ENCODE data around the gene ZNF574.
A peak's percentile ranks its signal among the peaks of the same experiment; 100 is the strongest.

ZNF574 gene

GRCh38 chr19:42109896-42110295 is 33.9 kb downstream of the ZNF574 start:
- DNase-seq: peak; percentile 74

DNA sequence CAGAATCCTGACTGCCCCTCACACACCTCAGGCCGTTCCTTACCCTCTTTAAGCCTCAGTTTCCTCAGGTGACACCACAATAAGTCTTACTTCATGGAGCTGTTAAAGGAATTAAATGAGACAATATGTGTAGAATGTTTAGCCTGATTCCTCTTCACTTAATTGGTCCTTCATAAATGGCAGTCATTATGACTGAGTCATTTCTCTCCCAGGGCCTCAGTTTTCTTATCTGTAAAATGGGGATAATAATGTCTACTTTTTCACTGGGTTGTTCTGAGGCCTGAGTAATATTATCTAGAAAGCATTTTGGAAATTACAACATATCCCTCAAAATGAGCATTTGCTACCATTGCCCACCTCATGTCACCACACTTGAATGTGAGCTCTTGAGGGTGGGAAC is 34.7 kb downstream of the ZNF574 start:
- no peak for DNase-seq

DNA sequence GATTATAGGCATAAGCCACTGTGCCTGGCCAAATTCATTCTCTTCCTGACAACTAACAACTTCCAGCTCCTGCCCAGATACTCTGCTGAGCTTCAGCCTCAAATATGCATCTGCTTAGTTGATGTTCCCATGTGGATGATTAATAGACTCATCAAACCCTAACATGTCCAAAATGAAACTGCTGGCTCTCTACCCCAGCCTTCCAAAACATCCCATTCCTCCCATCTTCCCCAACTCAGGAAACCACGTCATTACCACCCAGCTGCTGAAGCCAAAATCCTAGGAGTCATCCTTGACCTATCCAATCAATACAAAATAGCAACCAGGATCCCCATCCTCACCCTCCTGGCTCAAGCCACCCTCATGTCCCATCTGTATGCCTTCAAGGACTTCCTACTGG is 35.4 kb downstream of the ZNF574 start:
- DNase-seq: peak; percentile 76

DNA sequence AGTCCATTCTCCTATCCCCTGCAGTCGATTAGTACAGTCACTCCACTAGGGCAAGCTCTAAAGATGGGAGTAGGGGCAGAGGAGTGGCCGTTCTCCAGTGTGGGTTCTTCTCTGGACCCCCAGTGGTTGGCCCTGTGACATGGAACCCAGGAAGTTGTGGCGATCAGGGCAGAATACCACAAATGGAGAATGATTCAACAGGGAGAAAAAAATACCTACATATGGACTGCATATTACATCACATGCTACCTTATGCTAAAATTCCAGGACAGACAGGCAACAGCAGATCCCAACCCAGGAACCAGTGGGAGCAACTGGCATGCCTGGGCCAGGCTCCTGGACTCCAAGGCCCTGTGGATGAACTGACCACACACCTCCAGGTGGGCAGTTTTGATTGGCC is 35.8 kb downstream of the ZNF574 start:
- peak; percentile 83 for DNase-seq

GRCh38 chr19:42113641-42114348 is 37.8 kb downstream of the ZNF574 start:
- peak; percentile 100 for DNase-seq

GRCh38 chr19:42114412-42114811 is 38.4 kb downstream of the ZNF574 start:
- DNase-seq: no peak

DNA sequence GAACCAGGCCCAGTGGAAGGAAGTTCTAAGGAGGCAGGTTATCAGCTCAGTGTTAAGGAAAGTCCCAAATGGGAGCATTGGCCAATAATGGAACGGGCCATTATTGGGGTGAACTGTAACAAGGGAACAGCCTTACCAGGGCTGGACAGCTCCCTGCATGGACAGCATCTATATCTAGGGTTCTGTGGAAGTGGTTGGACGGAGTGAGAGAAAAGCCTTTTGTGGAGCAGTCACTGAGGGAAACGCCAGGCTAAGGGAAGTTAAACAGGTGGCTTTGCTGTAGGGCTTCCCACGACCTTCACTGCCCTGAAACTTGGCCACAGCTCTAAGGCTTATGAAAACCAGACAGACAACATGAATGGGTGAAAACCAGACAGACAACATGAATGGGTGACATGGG is 39.3 kb downstream of the ZNF574 start:
- DNase-seq: no peak

DNA sequence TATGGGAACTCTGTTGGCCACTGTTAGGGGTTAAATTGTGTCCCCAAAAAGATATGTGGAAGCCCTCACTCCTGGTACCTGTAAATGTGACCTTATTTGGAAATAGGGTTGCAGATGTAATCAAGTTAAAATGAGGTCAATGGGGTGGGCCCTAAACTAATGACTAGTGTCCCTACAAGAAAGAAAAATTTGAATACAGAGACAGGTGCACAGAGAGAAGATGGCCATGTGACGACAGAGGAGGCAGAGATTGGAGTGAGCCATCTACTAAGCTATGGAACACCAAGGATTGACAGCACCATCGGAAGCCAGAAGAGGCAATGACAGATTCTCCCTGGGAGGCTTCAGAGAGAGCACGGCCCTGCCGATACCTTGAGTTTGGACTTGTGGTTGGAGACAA is 39.7 kb downstream of the ZNF574 start:
- DNase-seq: no peak

DNA sequence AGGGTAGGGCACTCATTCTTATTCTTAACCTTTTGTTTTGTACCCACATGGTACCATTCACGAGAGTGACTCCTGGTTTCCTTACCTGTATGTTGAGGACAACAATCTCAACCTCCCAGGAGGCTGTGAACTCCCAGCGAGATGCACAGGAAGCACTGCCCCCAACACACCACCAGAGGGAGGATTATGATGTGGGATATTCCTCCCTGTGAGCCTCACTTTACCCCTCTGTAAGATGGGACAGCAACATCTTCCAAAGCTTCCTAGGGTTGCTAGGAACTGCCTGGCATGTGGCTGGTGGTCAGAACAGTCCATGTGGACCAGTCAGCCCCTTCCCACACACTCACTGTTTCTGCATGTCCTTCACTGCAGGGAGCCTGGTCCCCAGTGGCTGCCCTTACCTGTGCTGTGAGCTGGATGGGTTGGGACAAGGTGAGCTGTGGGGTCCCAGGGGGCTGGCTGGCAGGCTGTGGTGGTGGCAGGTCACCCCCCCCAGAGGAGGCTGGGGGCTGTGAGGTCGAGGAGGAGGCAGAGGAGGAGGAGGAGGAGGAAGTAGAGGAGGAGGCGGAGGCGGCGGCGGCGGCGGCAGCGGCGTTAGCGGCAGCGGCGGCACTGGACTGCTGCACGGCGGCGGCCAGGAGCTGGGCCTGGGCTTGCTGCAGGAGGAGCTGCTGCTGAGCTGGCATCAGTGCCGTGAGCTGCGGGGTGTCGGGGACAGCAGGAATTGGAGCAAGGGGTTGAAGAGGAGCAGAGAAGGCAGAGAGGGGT is 40.5 kb downstream of the ZNF574 start:
- DNase-seq: no peak

- no peak for DNase-seq
Measured at GRCh38 chr19:42117076-42117475, 41.1 kb downstream of the ZNF574 start.

DNA sequence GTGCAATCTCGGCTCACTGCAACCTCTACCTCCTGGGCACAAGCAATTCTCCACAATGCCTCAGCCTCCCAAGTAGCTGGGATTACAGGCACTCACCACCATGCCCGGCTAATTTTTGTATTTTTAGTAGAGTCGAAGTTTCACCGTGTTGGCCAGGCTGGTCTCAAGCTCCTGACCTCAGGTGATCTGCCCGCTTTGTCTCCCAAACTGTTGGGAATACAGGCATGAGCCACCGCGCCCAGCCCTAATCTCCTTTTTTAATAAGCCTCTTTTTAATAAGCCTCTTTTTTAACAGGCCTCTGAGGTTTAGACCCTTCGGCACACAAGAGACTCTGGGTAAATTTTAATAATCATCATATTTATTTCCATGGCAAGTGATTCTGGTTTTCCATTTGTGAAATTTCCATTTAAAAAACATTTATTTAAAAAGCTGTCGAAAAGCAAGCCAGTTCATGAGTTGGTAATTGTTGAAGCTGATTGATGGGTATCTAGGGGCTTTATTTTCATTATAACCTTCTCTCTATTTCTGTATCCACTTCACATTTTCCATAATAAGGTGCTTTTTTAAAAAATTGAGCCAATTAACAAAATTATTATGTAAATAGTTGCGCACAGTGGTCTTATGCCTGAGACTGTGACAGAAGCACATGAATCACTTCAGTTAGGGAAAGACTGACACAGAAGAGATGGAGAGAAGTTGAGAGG is 44.5 kb downstream of the ZNF574 start:
- DNase-seq: no peak

DNA sequence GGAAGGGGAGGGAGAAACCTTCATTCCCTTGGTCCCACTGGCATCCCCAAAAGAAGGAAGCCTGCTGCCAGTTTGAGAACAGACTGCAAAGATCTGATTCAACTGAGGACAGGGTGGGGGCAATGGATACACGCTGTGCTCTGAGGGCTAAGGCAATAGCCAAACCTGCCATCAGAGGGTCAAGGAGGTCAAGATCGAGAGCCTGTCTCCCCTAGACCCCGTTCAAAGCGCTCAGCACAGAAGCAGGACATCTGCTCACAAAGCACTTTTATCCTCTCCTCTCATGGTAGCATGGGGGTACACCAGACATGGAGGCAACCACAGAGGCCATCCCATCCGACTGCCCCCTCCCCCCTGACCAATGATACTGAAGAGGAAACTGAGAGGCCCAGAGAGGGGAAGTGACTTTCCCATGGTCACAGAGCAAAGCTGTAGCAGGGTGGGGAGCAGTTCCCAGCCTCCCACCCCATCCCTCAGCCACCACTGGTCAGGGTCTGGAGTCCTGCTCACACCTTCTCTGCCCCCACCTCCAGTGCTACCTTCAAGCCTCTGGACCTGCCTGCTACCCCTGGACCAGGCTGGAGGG is 45.2 kb downstream of the ZNF574 start:
- DNase-seq: no peak

- DNase-seq: peak; percentile 98
Measured at GRCh38 chr19:42121656-42122069, 45.7 kb downstream of the ZNF574 start.

DNA sequence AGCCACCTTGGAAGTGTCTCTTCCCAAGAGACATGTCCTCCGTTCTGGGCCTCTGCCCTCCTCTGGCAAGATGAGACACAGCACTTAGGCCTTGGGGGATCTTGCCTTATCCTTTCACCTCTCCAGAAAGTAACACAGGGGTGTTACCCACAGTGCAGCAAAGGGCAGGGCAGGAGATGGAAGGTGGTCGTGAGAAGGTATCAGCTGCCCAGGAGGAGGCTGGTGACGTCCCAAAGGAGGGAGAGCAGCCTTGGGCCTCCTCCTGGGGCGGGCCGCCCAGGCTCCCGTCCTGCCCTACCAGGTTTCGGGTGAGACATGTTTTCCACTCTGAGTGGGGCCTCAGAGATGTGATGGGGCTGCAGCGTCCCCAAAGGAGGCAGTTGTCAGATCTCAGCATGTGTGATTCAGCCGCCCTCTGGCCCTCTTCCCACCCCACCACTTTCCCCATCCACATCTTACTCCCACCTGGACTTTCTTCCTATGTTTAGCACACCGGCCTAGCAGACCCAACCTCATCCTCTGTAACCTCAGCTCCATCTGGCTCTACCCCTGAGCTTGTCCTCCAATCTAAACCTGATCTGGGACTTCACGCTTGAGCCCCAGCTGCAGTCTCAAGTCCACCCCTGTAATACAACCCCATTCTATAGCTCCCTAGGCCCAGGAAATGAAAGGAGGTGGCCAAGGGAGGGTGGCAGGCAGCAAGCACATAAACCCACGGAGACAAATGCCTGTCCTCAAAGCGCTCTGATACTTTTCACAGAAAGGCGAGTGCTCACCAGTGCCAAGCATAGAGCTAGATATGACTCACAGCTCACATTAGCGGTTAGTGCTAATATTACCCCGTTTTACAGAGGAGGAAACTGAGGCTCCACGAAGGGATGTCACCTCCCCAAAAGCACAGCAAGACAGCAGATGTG is 47.0 kb downstream of the ZNF574 start:
- no peak for DNase-seq

GRCh38 chr19:42123765-42124164 is 47.8 kb downstream of the ZNF574 start:
- no peak for DNase-seq

- DNase-seq: no peak
Measured at GRCh38 chr19:42124386-42124901, 48.5 kb downstream of the ZNF574 start.

GRCh38 chr19:42125536-42125935 is 49.6 kb downstream of the ZNF574 start:
- no peak for DNase-seq

GRCh38 chr19:42126574-42126973 is 50.6 kb downstream of the ZNF574 start:
- DNase-seq: no peak

DNA sequence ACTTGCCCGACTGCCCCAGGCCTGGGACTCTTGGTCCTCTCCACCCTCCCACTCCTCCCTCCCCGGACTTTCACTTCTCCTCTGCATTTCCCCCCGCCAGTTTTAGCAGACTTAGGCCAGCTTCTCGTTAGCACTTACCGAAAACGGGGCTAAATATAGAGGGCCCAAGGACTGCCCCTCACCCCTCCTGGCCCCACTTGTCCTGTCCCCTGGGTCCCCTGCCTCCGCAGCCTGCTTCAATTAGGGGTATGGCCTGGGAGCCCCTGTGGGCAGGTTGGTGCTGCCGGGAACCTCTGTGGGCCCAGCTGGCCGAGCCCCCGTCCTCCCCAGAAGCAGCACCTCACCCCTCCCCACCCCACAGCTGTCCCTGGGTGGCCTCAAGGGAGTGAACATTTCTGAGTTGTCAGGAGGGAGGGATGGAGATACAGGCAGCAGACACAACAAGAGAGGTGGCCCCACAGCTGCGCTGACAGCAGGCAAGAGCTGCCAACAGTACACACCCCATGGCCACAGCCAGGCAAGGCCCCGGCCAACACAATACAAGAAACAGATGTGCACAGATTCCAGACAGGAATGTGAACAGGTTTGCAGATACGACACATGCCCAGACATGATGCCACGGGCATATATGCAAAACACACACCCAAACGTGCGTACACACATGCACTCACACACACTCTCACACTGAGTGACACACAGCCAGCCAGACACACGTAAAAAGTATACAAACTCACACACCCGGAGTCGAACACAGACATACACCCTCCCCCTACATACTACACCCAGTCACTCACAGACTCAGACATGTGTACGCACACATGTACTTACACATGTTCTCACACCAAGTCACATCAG is 53.7 kb downstream of the ZNF574 start:
- no peak for DNase-seq

- no peak for DNase-seq
Measured at GRCh38 chr19:42130254-42130573, 54.2 kb downstream of the ZNF574 start.

Data from NCI-H226 (cell line).